ENCODE results near the gene NOSIP.

GRCh38 chr19:49543032-49543431 lies 37.3 kb downstream of the NOSIP start:
- TF ChIP-seq, protein P1, sequence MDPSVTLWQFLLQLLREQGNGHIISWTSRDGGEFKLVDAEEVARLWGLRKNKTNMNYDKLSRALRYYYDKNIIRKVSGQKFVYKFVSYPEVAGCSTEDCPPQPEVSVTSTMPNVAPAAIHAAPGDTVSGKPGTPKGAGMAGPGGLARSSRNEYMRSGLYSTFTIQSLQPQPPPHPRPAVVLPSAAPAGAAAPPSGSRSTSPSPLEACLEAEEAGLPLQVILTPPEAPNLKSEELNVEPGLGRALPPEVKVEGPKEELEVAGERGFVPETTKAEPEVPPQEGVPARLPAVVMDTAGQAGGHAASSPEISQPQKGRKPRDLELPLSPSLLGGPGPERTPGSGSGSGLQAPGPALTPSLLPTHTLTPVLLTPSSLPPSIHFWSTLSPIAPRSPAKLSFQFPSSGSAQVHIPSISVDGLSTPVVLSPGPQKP (IDR thresholded peaks at IDR 0.05; ENCODE audit: borderline replicate concordance, low read depth, low read length): no peak
- TF ChIP-seq CTCF (conservative IDR thresholded peaks at IDR 0.05; ENCODE audit: low read depth, low read length) (no peak), POLR2A (IDR thresholded peaks at IDR 0.05; ENCODE audit: low read depth, low read length) (no peak), CHD1 (IDR thresholded peaks at IDR 0.05; ENCODE audit: low read depth, low read length) (no peak), BHLHE40 (IDR thresholded peaks at IDR 0.05; ENCODE audit: low read depth, low read length) (no peak), SMC3 (IDR thresholded peaks at IDR 0.05; ENCODE audit: low read depth, low read length) (no peak), RFX5 (IDR thresholded peaks at IDR 0.05; ENCODE audit: low read depth, low read length) (no peak), FOS (IDR thresholded peaks at IDR 0.05; ENCODE audit: low read depth, low read length) (no peak), RAD21 (IDR thresholded peaks at IDR 0.05; ENCODE audit: low read length) (no peak), MAFK (IDR thresholded peaks at IDR 0.05; ENCODE audit: low read depth, low read length) (no peak), MAZ (IDR thresholded peaks at IDR 0.05; ENCODE audit: borderline replicate concordance, low read depth, low read length) (no peak)

Data from IMR-90 (cell line).